ENCODE data around the gene FXN. TPM values are rescaled to one million over a fixed set of nuclear protein-coding genes. Genes with fewer than 3 reads are reported as not detected.
A peak's percentile ranks its signal among the peaks of the same experiment; 100 is the strongest.
"Not testable (repeated sequence)": the region's sequence is repeated elsewhere in the genome, so short reads cannot be mapped to it uniquely, and the experiment has no call there.

Gene FXN
- polyA plus RNA-seq, 3 donors = 17.2 to 20.9 (median 17.9) TPM

DNA sequence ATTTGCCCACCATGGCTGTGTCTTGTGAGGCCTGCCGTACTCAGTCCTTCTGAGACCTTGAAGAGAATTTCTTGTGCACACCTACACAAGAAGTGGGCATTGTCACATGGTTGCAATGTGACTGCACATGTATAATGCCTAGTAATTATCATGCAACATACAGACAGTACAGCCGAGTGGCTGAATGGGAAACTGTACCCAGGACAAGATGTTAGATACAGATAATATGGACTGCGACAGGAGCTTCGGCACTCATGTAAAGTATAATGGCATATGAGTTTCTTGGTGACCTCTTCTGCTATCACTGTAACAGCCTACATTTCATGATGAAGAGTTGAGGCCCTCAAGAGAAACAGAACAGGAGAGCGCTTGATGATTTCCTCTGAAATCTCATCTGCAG, 16.8 kb upstream of the FXN start:
- DNase-seq = no peak

GRCh38 chr9:69019808-69020207, 15.7 kb upstream of the FXN start:
- DNase-seq = no peak

DNA sequence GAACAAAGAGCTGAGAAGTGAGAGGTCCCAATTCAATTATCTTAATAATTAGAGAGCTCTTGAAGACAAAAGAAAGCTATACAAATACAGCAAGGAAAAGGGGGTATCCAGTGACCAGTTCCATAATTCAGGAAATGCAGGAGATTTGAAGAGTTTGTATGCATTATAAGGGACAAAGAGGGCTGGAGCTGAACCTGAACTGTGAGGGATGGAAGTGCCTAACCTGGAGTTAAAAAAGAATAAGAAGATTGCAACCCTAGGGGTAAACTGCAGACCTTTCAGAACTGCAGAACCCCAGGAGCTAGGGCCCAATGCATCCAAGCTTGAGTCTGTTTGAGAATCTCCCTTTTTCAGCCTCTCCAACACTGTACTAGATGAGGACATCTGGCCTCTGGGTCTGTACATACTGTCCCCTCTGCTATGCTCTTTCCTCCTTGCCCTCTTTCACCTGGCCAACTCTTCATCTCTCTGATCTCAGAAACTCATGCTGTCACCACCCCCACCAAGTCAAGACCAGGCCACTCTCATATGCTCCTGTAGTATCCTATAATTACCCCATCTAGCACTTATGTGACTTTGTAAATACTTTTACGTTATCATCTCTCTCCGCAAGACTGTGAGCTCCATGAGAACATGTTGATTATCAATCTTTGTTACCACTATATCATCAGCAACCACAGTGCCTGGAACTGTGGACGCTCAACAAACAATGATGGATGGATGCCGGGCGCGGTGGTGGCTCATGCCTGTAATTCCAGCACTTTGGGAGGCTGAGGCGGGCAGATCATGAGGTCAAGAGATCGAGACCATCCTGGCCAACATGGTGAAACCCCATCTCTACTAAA, 15.0 kb upstream of the FXN start:
- DNase-seq = no peak

- no peak for DNase-seq
These were observed 11.9 kb upstream of the FXN start for GRCh38 chr9:69023650-69024049.

DNA sequence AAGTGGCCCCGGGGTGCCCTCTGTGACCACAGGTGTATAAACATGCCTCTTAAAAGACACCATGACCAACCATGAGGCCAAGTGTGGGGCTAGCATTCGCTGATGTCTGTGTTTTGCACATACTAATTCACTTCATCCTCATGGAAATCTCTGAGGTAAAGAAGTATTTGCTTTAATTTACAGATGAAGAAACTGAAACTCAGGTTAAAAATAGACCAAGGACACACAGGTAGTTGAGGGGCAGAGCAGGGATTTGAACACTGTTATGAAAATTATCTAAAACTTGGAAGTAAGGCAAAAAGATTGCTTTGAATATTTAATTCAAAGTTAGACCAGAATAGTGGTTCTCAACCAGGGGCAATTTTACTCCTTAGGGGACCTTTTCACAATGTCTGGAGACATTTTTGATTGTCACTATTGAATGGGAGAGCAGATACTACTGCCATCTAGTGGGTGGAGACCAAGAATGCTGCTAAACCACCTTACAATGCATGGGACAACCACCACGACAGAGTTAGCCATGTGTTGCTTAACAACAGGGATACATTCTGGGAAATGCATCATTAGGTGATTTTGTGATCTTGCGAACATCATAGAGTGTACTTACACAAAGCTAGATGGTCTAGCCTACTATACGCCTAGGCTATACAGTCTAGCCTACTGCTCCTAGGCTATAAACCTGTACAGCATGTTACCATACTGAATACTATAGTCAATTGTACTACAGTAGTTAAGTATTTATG, 8.0 kb upstream of the FXN start:
- DNase-seq = peak; percentile 58

GRCh38 chr9:69028754-69029153, 6.8 kb upstream of the FXN start:
- DNase-seq = no peak

DNA sequence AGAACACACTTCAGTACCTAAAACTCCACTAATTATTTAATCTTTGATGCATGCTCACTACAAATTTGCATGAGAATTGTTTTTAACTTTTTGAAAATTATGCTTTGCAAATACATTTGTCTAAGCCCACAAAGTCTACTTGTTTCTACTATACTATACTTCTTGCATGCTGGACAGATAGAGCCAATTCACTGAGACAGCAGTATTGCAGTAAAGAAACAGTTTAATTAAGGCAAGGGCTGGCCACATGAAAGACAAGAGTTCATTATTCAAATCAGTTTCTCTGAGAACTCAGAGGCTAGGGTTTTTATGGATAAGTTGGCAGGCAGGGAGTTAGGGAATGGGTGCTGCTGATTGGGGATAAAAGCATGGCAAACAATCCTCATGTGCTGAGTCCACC, 6.0 kb upstream of the FXN start:
- no peak for DNase-seq

GRCh38 chr9:69030851-69031645, 4.5 kb upstream of the FXN start:
- no peak for DNase-seq

GRCh38 chr9:69034071-69034470, 1.5 kb upstream of the FXN start:
- DNase-seq = no peak

- no peak for DNase-seq
These were observed 757 bp downstream of the FXN start for GRCh38 chr9:69036309-69036708.

- no peak for DNase-seq
These were observed 1.2 kb downstream of the FXN start for GRCh38 chr9:69036799-69037198.

GRCh38 chr9:69040646-69041045, 5.1 kb downstream of the FXN start:
- DNase-seq = no peak

DNA sequence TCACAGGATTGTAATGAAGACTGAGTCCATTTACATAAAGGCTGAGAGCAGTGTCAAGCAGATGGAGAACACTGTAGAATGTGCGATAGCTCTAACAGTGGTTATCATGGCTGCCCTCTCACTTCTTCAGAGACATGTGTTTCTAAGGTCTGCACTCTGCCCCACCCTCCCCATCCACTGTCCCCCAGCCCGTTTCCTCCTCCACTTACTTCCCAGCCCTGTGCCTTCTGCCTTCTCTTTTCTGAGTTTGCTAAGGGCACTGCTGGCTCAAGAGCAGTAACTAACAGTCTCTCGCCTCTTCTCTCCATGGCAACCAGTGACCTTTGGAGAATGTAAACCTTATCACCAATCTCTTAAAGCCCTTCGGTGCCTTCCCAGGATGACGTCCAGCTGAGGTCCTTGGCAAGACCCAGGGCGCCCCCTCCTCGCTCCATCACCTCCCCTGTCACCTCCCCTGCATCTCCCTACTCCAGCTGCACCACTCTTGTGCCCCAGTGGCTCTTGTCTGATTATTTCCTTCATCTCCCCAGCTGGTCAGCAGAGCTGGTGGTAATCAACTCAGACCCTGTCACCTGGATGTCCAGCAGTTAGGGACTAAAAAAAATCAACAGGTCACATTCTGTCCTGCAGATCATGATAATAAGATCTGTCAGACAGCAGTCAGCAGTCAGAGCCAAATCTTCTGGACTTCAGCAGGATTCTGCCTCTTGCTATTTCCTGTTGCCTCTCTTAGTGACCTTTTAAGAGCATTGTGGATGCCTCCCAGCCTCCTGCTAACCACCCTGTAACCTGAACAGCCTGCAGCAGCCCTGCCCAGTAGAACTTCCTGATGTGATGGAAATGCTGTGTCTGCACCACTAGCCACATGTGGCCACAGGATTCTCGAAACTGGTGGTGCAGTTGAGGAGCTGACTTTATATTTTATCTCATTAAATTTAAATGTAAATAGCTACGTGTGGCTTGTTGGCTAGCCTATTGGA, 9.0 kb downstream of the FXN start:
- no peak for DNase-seq

- no peak for DNase-seq
These were observed 10.3 kb downstream of the FXN start for GRCh38 chr9:69045821-69046220.

DNA sequence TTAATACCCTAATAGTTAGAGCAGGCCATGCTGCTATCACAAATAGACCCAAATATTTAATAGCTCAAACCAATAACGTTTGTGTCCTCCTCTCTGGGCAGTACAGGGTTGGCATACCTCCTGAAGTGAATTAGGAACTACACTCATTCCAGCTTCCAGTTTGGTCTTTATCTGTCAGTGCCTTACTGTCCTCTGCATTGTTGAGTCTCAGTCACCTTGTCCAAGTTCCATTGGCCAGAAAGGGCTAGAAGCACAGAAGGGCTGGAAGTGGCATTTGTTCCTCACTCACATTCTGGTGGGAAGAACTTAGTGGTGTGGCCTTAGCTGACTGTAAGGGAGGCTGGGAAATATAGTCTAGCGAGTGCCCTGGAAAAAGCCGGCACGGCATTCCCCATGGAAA, 11.2 kb downstream of the FXN start:
- no peak for DNase-seq

- no peak for DNase-seq
These were observed 11.8 kb downstream of the FXN start for GRCh38 chr9:69047371-69047770.

GRCh38 chr9:69049094-69049493, 13.5 kb downstream of the FXN start:
- DNase-seq = no peak

- DNase-seq = not testable (repeated sequence)
These were observed 15.4 kb downstream of the FXN start for GRCh38 chr9:69050936-69051335.

GRCh38 chr9:69054989-69055388, 19.4 kb downstream of the FXN start:
- no peak for DNase-seq

DNA sequence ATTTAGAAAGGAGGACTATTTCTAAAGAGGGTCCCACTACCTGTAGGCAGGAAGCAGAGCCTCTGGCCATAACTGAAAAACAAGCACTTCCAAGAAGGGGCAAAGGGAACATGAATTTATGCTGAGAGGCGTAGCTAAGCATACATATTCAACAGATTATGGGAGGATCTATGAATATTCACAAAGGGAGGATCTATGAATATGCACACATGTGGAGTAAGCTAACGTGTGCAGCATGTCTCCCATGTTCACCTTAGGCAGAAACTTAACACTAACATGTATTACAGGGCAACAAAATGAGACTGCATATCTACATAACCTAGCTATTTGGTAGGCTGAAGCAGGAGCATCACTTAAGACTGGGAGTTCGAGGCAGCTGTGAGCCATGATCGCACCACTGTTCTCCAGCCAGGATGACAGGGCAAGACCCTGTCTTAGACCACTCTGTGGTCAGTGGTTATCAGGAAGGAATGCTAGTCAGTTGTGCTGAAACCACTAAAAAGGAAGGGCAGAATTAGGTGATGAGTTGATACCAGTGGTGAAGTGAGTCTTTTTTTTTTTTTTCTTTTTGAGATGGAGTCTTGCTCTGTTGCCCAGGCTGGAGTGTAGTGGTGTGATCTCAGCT, 20.8 kb downstream of the FXN start:
- no peak for DNase-seq

- no peak for DNase-seq
These were observed 22.5 kb downstream of the FXN start for GRCh38 chr9:69058101-69058500.
